MCF 10A (cell line): ENCODE data around the gene CBARP. TPM values are rescaled to one million over a fixed set of nuclear protein-coding genes. Genes with fewer than 3 reads are reported as not detected.

Experiments
- BruUV-seq: library from RNA; stranded (reverse); fragments of 400-500 nt; replicated peaks from 2 replicates; lab custom pipeline; 2021; lab: Mats Ljungman, UMichigan
- CTCF ChIA-PET: fragments of 300-600 bp; sonication (Branson Sonifier 250); formaldehyde crosslinking; extraction: SDS; loops from one replicate; lab custom pipeline; 2021; ENCODE audit warnings: antibody characterized with exemption, inconsistent platforms; lab: Yijun Ruan, JAX
- POLR2A ChIA-PET: fragments of 300-600, 350-650 bp; sonication (Branson Sonifier 250); formaldehyde crosslinking; extraction: SDS; loops from one replicate; lab custom pipeline; 2020; ENCODE audit warnings: antibody characterized with exemption, inconsistent platforms; lab: Yijun Ruan, JAX
- DNase-seq: peaks from one replicate; pipeline ENCODE4 v3.0.0-alpha.2; 2018; ENCODE audit not compliant: unreplicated experiment
- H3K27ac Mint-ChIP-seq: one replicate; pipeline ENCODE4 v1.8.0; 2022; ENCODE audit warnings: mild to moderate bottlenecking, low read depth, mixed read lengths; ENCODE audit not compliant: unreplicated experiment
- H3K27me3 Mint-ChIP-seq: one replicate; pipeline ENCODE4 v1.8.0; 2022; ENCODE audit warnings: mixed read lengths; ENCODE audit not compliant: insufficient read depth, unreplicated experiment
- H3K36me3 Mint-ChIP-seq: one replicate; pipeline ENCODE4 v1.8.0; 2022; ENCODE audit warnings: mild to moderate bottlenecking, moderate library complexity, mixed read lengths; ENCODE audit not compliant: insufficient read depth, unreplicated experiment
- H3K4me1 Mint-ChIP-seq: one replicate; pipeline ENCODE4 v1.8.0; 2022; ENCODE audit warnings: mixed read lengths; ENCODE audit not compliant: insufficient read depth, unreplicated experiment
- H3K4me3 Mint-ChIP-seq: one replicate; pipeline ENCODE4 v1.8.0; 2022; ENCODE audit warnings: mild to moderate bottlenecking, moderate library complexity, mixed read lengths; ENCODE audit not compliant: unreplicated experiment
- H3K9me3 Mint-ChIP-seq: one replicate; pipeline ENCODE4 v1.8.0; 2022; ENCODE audit warnings: mixed read lengths; ENCODE audit not compliant: unreplicated experiment
- CTCF ChIP-seq: fragments of 200-600 bp; IDR thresholded peaks from one replicate; pipeline ENCODE4 v1.8.0; 2022; ENCODE audit warnings: antibody characterized with exemption, mild to moderate bottlenecking; ENCODE audit not compliant: unreplicated experiment
- intact Hi-C: fragments of 100-400 bp; cut with micrococcal nuclease; formaldehyde crosslinking; loops from 2 replicates; pipeline ENCODE4 v1.14.1; 2022
- total RNA-seq: library from RNA; stranded (reverse); gene quantifications from 2 replicates; pipeline ENCODE4 v1.2.3, GENCODE V29; 2022

CBARP gene
- total RNA-seq, 1 experiment from 2014 or later, result 7.0 TPM

- peaks cover 21% of the 10 kb centered on the region for H3K36me3 Mint-ChIP-seq
- CTCF ChIA-PET, result interaction anchor here (0.9 to 1.3 kb wide), 4 partner anchors 9 to 66 kb away, joined by 3 to 4 read pairs (median 4); no protein-coding TSS in a partner anchor
- intact Hi-C loops, result no loop called here
Observed at GRCh38 chr19:1220976-1221903, 16.6 kb downstream of the CBARP start.

GRCh38 chr19:1220477-1220930 lies 17.3 kb downstream of the CBARP start:
- peaks cover 17% of the 10 kb centered on the region for H3K4me1 Mint-ChIP-seq
- no peak for TF ChIP-seq CTCF
- no peak overlapping the region for H3K27ac Mint-ChIP-seq
- no peak for DNase-seq
- ChIA-PET POLR2A (interaction anchor here (0.7 kb wide), 1 partner anchor 17 kb away, joined by 3 read pairs; no protein-coding TSS in a partner anchor), CTCF (interaction anchor here (0.9 to 1.3 kb wide), 3 partner anchors 8 to 46 kb away, joined by 3 to 4 read pairs (median 4); no protein-coding TSS in a partner anchor)
- no peaks in the 10 kb centered on the region for H3K9me3 Mint-ChIP-seq
- H3K36me3 Mint-ChIP-seq, result peaks cover 23% of the 10 kb centered on the region
- BruUV-seq, result no TSS peak
- H3K27me3 Mint-ChIP-seq, result no peaks in the 10 kb centered on the region
- intact Hi-C loops, result no loop called here
- no peak overlapping the region for H3K4me3 Mint-ChIP-seq

More at GRCh38 chr19:1220976-1221903, 16.6 kb downstream of the CBARP start:
- Mint-ChIP-seq H3K27me3 (no peaks in the 10 kb centered on the region), H3K27ac (no peak overlapping the region), H3K9me3 (no peaks in the 10 kb centered on the region), H3K4me1 (peaks cover 9% of the 10 kb centered on the region), H3K4me3 (no peak overlapping the region)
- peak; percentile 71 for TF ChIP-seq CTCF
- no TSS peak for BruUV-seq
- POLR2A ChIA-PET, result no interaction called here
- no peak for DNase-seq

GRCh38 chr19:1219786-1220476 lies 17.9 kb downstream of the CBARP start:
- no peak overlapping the region for H3K27ac Mint-ChIP-seq

More at GRCh38 chr19:1219786-1220476, 17.9 kb downstream of the CBARP start:
- H3K4me3 Mint-ChIP-seq, result no peak overlapping the region
- TF ChIP-seq CTCF, result no peak
- ChIA-PET CTCF (no interaction called here), POLR2A (interaction anchor here (0.7 kb wide), 1 partner anchor 16 kb away, joined by 3 read pairs; no protein-coding TSS in a partner anchor)
- DNase-seq, result no peak
- H3K9me3 Mint-ChIP-seq, result no peaks in the 10 kb centered on the region
- H3K4me1 Mint-ChIP-seq, result peaks cover 21% of the 10 kb centered on the region
- no peaks in the 10 kb centered on the region for H3K27me3 Mint-ChIP-seq
- H3K36me3 Mint-ChIP-seq, result peaks cover 28% of the 10 kb centered on the region
- no TSS peak for BruUV-seq
- intact Hi-C loops, result no loop called here
